Measurements from ENCODE around the gene SLC22A14.
"Not testable (repeated sequence)": the region's sequence is repeated elsewhere in the genome, so short reads cannot be mapped to it uniquely, and the experiment has no call there.

Gene SLC22A14, protein sequence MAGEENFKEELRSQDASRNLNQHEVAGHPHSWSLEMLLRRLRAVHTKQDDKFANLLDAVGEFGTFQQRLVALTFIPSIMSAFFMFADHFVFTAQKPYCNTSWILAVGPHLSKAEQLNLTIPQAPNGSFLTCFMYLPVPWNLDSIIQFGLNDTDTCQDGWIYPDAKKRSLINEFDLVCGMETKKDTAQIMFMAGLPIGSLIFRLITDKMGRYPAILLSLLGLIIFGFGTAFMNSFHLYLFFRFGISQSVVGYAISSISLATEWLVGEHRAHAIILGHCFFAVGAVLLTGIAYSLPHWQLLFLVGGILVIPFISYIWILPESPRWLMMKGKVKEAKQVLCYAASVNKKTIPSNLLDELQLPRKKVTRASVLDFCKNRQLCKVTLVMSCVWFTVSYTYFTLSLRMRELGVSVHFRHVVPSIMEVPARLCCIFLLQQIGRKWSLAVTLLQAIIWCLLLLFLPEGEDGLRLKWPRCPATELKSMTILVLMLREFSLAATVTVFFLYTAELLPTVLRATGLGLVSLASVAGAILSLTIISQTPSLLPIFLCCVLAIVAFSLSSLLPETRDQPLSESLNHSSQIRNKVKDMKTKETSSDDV

DNA sequence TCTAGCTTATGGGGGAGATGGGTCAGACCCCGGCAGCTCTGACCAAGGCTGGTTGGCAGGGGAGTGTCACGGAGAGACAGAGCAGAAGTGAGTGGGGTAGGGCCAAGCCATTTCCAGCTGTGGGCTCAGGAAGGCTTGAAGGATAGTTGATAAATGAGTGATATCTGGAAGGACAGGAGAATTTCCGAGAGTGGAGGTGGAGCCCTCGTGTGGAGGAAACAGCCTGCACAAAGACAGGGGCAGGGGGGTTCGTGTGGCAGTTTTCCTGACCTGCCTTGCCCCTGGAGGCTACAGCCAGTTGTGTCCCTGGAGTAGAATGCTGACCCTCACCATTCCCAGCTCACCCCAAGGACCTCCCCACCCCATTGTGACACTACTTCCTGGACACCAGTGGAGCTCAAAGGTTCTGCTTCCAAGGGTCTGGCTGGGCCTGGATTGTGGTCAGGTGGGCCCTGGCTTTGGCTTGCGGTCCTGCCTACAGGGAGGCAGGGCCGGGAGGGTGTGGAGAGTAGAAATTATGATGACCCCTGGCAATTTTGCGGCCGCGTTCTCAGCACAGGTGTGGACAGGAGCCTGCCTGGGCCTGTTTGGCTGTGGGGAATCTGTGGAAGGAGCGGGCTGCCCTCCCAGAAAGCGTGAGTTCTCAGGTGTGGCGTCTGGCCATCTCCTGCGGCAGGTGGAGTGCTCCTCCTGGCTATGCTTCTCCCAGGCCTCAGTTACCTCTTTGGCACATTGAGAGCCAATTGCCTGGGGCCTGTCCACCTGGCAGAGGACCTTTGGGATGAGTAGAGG is at the start of gene SLC22A14:
TSS of gene SLC22A14 (plus strand) at position 400 of the 792 bp plus-strand sequence. CDS start 23,733 bp downstream, outside the sequence.
- DNase-seq = no peak

DNA sequence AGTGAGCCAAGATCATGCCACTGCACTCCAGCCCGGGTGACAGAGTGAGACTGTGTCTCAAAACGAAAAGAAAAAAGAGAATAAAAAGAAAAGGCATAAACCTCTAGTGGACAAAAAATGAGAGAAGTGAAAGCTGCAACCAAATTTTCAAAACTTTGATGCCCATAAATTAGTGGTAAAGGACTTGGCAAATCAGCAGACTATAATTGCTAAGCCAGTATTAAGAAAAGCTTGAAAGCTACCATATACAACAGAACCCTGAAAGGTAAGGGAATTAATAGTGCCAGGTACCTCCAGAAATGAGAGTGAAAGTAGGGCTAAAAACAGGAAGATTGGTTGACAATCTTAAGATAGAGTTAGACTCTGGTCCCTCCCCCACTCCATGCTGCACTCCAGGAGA is 49.4 kb upstream of the SLC22A14 start:
- no peak for DNase-seq

DNA sequence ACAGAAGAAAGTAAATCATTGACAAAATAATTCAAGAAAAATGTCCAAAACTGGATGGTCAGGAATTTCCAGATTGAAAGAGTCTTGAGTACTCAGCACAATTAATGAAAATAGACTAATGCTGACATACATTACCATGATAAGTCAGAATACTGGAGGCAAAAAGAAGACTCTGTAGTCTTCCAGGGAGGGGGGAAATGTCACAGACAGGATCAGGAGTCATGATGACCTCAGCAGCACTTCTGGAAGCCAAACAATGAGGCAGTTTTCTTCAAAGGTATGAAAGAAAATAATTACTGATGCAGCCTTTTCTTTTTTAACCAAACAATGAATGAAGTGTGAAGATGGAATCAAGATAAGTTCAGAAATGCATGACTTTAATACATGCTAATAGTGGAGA is 46.6 kb upstream of the SLC22A14 start:
- DNase-seq = no peak

DNA sequence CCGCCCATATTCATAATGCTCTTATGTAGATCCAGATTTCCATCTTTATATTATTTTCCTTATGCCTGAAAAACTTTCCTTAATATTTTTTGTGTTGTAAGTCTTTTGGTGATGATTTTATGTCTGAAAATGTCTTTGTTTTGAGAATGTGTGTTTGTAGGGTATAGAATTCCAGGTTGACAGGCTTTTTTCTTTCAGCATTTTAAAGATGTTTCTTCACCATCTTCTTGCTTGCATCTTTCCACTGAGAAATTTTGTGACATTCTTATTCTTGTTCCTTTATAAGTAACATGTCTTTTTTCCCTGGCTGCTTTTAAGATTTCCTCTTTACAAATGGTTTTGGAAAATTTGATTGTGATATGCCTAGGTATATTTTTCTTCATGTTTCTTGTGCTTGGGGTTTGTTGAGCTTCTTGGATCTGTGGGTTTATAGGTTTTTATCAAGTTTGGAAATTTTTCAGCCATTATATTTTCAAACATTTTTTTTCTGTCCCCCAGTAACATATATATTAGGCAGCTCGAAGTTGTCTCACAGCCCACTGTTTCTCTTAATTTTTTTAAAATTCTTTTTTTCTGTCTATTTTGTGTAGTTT is 43.6 kb upstream of the SLC22A14 start:
- DNase-seq = no peak

DNA sequence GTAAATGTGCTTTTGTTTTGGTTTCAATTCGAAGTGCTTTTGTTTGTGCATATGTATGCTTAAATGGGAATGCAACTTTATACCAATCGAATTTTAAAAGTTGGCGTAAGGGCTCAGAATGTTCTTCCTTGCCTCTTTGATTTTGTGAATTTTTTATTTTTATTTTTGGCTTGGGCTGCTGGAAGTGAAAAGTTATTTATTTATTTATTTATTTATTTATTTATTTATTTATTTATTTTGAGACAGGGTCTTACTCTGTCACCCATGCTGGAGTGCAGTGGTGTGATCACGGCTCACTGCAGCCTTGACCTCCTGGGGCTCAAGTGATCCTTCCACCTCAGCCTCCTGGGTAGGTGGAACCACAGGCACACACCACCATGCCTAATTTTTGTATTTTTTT is 39.3 kb upstream of the SLC22A14 start:
- DNase-seq = not testable (repeated sequence)

DNA sequence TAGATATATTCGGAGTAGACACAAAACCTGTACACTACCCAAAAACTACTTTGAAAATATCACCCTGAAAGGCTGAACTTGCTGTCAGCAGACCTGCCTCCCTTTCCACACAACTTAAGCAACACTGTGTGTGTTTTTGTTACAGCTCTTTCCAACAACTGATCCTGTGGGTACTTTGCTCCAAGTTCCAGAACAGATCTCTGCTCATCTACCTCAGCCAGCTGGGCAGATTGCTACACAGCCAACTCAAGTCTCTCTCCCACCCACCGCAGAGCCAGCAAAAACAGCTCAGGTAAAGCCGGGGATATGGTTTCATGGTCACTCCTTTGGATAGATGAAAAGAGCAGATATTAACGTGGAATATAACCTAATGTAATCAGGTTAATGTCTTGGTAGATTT is 36.2 kb upstream of the SLC22A14 start:
- DNase-seq = no peak

DNA sequence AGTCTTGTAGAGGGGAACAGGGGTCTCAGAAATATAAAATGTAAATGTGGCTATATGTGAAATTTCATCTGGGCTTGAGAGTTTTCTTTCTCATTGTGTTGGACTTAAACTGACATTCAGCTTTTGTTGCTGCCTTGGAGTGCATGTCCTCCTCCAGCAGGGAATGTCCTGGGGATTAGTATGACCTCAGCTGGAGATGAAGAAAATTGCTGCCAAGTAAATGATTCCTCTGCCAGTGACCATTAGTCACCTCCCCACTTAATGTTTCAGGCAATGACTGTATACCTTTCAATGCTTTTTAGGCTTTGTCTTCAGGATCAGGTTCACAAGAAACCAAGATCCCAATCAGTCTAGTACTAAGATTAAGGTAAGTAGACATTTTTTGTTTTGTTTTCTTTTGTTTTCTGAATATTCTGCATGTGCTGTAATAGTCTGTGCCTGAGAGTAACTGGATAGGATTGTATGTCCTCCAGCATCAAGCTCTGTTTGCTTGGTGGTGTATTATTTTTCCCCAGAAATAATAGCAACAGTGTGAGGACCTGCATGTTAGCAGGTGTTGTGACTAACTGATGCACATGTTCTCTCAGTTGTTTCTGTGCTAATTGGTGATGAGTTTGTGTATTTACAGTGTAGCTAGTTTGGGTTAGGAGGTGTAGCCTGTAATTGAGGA is 34.6 kb upstream of the SLC22A14 start:
- no peak for DNase-seq

DNA sequence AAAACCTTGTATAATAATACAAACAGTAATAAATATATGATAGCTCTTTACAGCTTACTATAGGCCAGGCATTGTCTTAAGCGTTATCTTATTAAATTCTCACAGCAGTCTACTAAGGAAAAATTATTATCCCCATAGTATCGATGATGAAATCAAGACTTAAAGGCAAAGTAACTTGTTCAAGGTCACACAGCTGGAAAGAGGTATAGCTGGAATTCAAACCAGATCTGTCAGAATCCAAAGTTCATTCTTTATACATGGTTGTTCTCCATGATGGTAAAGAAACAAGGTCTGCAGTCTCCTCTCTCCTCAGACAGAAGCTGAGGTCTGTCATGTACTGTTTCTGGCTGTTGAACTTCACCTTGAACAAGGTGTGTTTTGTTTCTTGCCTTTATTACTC is 31.9 kb upstream of the SLC22A14 start:
- DNase-seq = no peak

DNA sequence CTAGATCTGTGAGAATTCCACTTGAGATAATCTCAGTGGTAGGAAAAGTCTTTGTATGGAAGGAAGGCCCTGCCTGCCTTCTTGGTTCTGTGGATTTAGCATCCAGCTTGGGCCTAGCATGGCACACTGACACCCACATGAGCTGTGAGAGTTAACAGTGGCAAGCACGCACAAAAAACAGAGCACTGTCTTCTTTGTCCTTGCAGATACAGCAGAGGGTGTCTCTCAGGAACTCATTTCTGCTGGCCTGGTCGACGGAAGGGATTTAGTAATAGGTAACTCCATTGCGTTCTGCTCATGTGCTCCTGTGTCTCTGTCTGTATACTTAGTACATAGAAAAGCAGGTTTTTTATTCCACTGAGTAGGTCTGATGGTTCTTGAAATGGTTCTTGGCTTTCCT is 30.9 kb upstream of the SLC22A14 start:
- DNase-seq = no peak

DNA sequence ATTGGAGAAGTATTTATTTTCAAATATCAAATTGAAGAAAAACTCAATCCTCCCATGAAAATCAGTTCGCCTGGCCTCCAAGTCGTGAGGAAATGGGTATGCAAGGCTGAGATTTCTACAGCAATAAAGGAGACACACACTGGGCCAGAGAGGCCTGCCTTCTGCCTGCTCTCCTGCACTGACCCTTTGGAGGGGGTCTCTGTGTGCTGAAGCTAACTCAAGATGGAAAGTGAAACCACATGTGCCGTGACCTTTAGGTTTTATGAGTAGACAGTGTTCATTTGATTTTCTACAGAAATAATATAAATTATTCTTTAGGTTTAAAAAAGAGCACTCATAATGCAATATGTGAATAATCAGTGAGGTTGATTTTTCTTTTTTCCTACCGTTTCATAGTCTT is 28.4 kb upstream of the SLC22A14 start:
- DNase-seq = no peak

DNA sequence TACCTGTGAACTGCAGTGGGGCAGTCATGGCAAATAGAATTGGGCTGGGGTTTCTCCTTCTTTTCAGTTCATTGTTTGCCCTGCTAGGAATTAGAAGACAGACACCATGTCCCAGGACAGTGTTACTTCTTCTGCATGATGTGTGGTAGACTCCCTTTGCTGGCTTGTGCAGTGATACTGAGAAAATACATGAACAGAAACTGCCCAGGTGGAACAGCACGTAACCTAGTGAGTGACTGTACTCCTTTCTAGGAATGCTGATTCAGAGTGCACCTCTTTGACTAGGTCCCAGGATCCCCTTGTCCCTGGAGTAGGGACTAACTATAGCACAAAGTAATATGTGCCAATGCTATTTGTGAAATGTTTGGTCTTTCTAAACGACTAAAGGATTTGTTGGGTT is 27.2 kb upstream of the SLC22A14 start:
- no peak for DNase-seq

DNA sequence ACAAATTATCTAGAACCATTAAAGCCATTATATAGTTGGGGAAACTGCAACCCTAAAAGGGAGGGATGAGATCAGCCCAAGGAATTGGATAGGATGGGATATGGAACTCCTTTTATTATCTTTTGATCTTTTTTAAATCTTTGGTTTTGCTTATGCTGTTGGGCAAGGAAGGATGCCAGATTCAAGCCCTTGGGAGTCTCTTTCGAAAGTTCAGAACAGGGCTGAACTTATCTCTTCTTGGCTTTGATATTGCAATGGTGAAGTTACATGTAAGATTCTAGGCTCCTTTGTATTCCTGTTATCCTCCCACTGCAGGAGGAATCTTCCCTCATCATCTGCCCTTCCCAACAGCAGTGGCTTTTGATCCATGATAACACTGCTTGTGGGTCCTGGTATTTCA is 26.5 kb upstream of the SLC22A14 start:
- DNase-seq = no peak

DNA sequence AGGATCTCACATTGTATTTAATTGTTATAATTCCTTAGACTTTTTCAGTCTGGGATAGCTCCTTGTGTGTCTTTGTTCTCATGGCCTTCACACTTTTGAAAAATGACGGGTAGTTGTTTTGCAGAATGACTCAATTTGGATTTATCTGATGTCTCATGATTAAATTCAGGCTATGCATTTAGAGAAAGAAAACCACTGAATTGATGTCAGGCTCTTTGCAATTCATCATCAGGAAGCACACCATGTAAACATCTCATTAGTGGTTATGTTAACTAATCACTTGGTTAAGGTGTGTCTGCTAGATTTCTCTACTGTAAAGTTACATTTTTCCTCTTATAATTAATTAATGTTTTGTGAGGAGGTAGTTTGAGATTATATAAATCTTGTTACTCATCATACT is 24.5 kb upstream of the SLC22A14 start:
- DNase-seq = no peak

DNA sequence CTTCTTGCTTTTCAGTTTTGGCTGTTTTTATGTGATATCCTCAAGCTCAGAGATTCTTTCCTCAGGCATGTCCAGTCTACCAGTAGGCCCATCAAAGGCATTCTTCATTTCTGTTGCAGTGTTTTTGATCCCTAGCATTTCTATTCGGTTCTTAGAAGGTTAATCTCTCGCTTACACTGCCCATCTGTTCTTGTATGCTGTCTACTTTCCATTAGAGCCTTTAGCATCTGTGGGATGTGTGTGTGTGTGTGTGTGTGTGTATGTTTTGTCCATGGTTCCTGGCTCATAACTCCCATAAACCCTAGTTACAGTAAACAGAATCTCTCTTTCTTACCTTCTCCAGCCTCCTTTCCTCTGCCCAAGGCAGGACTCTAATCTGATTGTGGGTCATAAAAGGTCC is 21.6 kb upstream of the SLC22A14 start:
- DNase-seq = no peak

DNA sequence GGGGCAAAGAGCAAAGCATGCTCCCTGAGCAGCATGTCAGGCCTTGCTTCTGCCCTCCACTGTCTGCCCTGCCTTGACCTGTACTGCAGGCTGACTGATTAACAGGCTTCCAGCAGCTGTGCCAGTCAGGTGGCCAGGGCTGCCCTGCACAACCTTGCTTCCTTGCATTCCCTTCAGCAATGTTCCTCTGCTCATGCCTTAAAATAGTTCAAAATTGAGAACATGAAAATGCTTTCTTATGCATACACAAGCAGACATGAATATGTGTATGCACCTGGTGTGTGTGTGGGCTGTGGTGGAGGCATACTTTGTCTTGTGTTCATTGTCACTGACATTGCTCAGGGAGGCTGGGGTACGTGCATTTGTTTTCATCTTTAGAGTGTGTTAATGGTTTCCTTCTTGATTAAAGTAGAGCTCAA is 17.7 kb upstream of the SLC22A14 start:
- DNase-seq = no peak

DNA sequence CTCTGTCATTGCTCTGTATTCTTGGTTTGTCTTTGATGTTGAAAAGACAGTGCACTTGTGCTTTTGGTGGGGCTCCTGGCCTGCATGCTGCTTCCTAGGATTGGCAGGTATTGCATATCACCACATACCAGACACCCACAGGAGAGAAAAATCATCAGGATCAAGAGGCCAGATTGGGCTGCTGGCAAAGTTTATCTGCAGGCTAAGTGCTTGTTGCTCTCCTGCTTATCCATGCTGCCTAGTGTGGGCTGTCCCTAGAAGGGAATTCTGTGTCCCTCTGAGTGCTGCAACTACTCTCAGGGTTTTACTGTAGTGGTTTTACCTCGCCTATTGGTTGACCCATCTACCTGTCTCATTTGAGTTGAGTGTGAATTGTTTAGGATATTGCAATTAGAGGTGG is 17.3 kb upstream of the SLC22A14 start:
- DNase-seq = no peak

DNA sequence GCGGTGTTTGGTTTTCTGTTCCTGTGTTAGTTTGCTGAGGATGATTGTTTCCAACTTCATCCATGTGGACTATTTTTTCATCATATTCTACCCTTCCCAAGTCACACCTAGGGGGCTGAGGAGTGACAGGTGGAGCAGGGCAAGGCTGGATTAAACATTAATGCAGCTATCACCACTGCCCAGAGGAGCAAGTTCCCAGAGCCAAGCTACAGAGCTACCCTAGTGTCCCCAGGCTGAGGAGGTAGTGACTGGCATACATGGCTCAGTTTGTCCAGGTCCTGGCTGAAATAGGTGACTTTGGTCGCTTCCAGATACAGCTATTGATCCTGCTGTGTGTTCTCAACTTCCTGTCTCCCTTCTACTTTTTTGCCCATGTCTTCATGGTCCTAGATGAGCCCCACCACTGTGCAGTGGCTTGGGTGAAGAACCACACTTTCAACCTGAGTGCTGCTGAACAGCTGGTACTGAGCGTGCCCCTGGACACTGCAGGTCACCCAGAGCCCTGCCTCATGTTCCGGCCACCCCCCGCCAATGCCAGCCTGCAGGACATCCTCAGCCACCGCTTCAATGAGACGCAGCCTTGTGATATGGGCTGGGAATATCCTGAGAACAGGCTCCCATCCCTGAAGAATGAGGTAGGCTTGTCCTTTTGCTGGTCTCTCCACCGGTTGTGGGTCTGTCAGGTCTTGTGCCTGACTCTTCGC is 16.3 kb upstream of the SLC22A14 start, which contains the start of gene SLC22A13:
TSS of gene SLC22A13 (plus strand) at position 209 of the 704 bp plus-strand sequence. CDS start at position 258, 49 bp downstream.
- no peak for DNase-seq

DNA sequence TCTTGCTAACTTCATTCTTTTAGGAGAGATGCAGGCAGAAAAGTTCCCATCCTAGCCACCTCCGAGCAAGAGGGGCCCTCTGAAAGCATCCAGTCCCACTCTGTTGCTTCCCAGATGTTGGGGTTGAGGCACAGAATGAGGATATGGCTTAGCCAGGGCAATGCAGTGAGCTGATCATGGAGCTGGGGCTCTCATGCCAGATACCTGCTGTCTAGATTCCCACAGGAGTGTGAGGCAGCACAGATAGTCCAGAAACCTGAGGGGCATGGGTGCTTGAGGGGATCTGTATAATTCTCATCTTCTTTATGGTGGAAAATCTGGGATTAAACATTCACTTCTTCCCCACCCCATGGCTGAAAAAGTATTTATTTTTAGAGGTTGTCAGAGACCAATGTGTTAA is 15.3 kb upstream of the SLC22A14 start:
- no peak for DNase-seq

DNA sequence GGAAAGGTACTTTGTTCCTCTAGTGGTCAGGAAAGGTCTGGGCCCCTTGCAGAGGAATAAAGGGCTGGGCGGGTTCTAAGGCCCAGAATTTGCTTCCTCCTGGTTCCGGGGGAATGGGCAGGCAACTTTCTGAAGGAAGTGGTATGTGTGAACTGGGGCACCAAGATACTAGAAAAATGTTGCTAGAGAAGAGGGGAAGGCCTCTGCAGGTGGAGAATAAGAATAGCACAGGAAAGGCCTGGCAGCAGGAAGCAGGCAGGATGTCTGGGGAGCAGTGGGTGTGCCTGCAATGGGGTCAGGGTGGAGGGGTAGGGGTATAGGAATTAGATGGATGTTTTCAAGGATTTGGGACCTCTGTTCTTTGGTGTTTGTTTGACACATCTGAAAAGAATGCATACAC is 14.4 kb upstream of the SLC22A14 start:
- DNase-seq = no peak

DNA sequence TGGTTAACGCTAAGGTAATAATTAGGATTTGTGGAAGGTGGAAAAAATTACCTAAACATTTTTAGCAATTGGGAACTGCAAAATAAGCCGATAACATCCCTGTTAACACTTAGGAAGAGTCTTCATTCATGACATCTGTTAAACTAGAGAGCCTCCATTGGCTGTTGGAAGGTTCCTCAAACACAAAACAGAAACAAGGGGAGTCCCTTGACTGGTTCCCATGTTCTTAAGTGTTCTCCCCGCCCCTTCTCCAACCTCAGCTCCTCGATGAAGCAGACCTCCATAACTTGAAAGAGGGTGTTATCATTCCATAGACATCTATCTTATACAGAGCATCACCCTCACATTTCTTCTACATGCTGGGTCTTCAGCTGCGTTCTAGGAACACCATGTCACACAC is 14.0 kb upstream of the SLC22A14 start:
- no peak for DNase-seq

DNA sequence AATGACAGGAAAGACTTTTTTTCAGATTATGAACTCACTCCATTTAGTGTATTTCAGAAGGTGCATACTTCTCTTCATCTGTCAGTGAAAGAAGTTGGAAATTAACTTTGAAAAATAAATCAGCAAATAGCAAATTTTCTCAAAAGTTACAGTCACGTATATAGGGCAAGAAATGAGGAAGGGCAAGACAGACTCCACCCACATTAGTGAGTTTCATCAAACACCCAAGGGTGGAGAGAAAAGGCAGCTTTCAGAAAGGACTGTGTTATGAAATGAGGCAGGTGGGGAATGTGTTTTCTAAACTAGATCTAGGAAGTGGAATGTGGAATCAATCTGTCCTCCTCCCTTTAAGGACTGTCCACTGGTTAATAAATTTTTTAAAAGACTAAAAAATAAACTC is 13.6 kb upstream of the SLC22A14 start:
- DNase-seq = no peak

DNA sequence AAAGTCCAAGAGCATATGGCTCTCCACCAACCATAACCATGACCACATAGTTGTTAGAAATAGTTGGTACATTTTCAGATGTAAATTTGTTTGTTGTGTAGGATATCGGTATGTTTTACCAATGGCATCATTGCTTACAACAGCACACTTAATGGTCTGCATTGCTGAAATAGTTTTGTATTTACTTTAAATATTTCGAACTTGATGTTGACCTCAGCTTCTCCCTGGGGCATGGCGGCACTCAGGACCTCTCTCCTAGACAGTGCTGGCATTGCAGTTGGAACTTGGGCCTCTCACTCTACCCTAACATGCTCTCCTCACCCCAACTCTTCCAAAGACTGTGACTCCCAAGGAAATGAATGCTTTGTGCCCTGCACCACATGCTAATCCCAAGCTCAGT is 11.5 kb upstream of the SLC22A14 start:
- no peak for DNase-seq

Data from cortex of kidney (tissue), 1 donor.